Liver (tissue), 9 donors: ENCODE data around the gene SLC17A4. TPM values are rescaled to one million over a fixed set of nuclear protein-coding genes. Genes with fewer than 3 reads are reported as not detected.

Experiments
- DNase-seq: peaks from one replicate; pipeline ENCODE4 v3.0.0-alpha.2; 2017; ENCODE audit warnings: low spot score
- H3K27ac ChIP-seq, 2 donors: one replicate each; pipeline ENCODE4 v1.7.0; 2013; ENCODE audit warnings: inconsistent platforms in 2 of 2, low read length in 2 of 2, control low read depth in 1 of 2, low read depth in 1 of 2, mild to moderate bottlenecking in 1 of 2
- H3K27me3 ChIP-seq, 4 donors: one replicate each; pipeline versions ENCODE4 v1.6.1 to v1.7.0; 2013; ENCODE audit warnings: low read length in 3 of 4, inconsistent platforms in 1 of 4, mild to moderate bottlenecking in 1 of 4, moderate library complexity in 1 of 4; ENCODE audit not compliant: control insufficient read depth in 4 of 4, insufficient read depth in 4 of 4
- H3K36me3 ChIP-seq, 4 donors: one replicate each; pipeline versions ENCODE4 v1.6.1 to v1.7.0; 2013; ENCODE audit warnings: low read length in 3 of 4, mild to moderate bottlenecking in 3 of 4, low read depth in 1 of 4, moderate library complexity in 1 of 4; ENCODE audit not compliant: control insufficient read depth in 4 of 4, insufficient read depth in 3 of 4
- H3K4me1 ChIP-seq, 4 donors: one replicate each; pipeline versions ENCODE4 v1.6.1 to v1.7.0; 2013; ENCODE audit warnings: low read length in 3 of 4, mild to moderate bottlenecking in 3 of 4, moderate library complexity in 1 of 4; ENCODE audit not compliant: control insufficient read depth in 4 of 4, insufficient read depth in 4 of 4
- H3K4me3 ChIP-seq, 3 donors: one replicate each; pipeline versions ENCODE4 v1.6.1 to v1.7.0; 2013; ENCODE audit warnings: low read length in 3 of 3, control low read depth in 1 of 3, low read depth in 1 of 3, mild to moderate bottlenecking in 1 of 3
- H3K9ac ChIP-seq, 2 donors: one replicate each; pipeline ENCODE4 v1.7.0; 2013; ENCODE audit warnings: low read length in 2 of 2, mild to moderate bottlenecking in 2 of 2, moderate library complexity in 2 of 2, control low read depth in 1 of 2, low read depth in 1 of 2
- H3K9me3 ChIP-seq, 4 donors: one replicate each; pipeline versions ENCODE4 v1.6.1 to v1.7.0; 2013; ENCODE audit warnings: low read length in 3 of 4; ENCODE audit not compliant: control insufficient read depth in 4 of 4
- EGR1 ChIP-seq, 2 donors: IDR thresholded peaks; 2 replicates each; pipeline ENCODE4 v1.6.1; 2016 to 2018; ENCODE audit warnings: antibody characterized with exemption in 2 of 2, low read depth in 2 of 2
- FOXA1 ChIP-seq: IDR thresholded peaks from 2 replicates; pipeline ENCODE4 v1.6.1; 2016; ENCODE audit warnings: antibody characterized with exemption
- FOXA2 ChIP-seq: IDR thresholded peaks from 2 replicates; pipeline ENCODE4 v1.6.1; 2016; ENCODE audit warnings: antibody characterized with exemption
- GABPA ChIP-seq, 2 donors: IDR thresholded peaks in 1 of 2; conservative IDR thresholded peaks in 1 of 2; 2 replicates each; pipeline ENCODE4 v1.6.1; 2016; ENCODE audit warnings: antibody characterized with exemption in 2 of 2, mild to moderate bottlenecking in 1 of 2, moderate library complexity in 1 of 2
- HNF4A ChIP-seq, 2 donors: conservative IDR thresholded peaks; 2 replicates each; pipeline ENCODE4 v1.6.1; 2016; ENCODE audit warnings: antibody characterized with exemption in 2 of 2, mild to moderate bottlenecking in 2 of 2
- JUND ChIP-seq, 2 donors: IDR thresholded peaks; 2 replicates each; pipeline ENCODE4 v1.6.1; 2016; ENCODE audit warnings: antibody characterized with exemption in 2 of 2
- NR2F2 ChIP-seq: IDR thresholded peaks from 2 replicates; pipeline ENCODE4 v1.6.1; 2016; ENCODE audit warnings: antibody characterized with exemption
- RAD21 ChIP-seq, 2 donors: IDR thresholded peaks; 2 replicates each; pipeline ENCODE4 v1.6.1; 2016; ENCODE audit warnings: antibody characterized with exemption in 2 of 2, mild to moderate bottlenecking in 2 of 2
- RXRA ChIP-seq, 2 donors: IDR thresholded peaks; 2 replicates each; pipeline ENCODE4 v1.6.1; 2017 to 2018; ENCODE audit warnings: antibody characterized with exemption in 2 of 2, mild to moderate bottlenecking in 1 of 2
- SP1 ChIP-seq: IDR thresholded peaks from 2 replicates; pipeline ENCODE4 v1.6.1; 2018; ENCODE audit warnings: antibody characterized with exemption, mild to moderate bottlenecking
- TAF1 ChIP-seq: conservative IDR thresholded peaks from 2 replicates; pipeline ENCODE4 v1.6.1; 2016; ENCODE audit warnings: antibody characterized with exemption, mild to moderate bottlenecking
- YY1 ChIP-seq: IDR thresholded peaks from 2 replicates; pipeline ENCODE4 v1.6.1; 2016; ENCODE audit warnings: antibody characterized with exemption, mild to moderate bottlenecking
- WGBS: extraction: QIAGEN DNeasy Blood & Tissue Kit; methylation state at CpG from one replicate; pipeline ENCODE4 v1.1.7; 2013; 5-methylcytosine and 5-hydroxymethylcytosine counted together
- polyA plus RNA-seq, 2 donors: library from polyadenylated mRNA; stranded (reverse) in 1 of 2; unstranded in 1 of 2; fragments of 200-250 nt in 1 of 2; fragments of >200 nt in 1 of 2; fragmentation: Nextera tagmentation in 1 of 2; extraction: Ambion mirVana in 1 of 2; gene quantifications; one replicate each; pipeline versions ENCODE4 v1.2.1 to v1.2.3, GENCODE V29; 2013 to 2015
- total RNA-seq, 2 donors: library from RNA; depleted of rRNA; stranded (reverse); fragments of >200 nt; gene quantifications; one replicate each; pipeline ENCODE4 v1.2.3, GENCODE V29; 2014
- TF ChIP-seq, protein P1 (sequence below): fragments of 150-350 bp; IDR thresholded peaks from 2 replicates; pipeline ENCODE4 v1.5.1; 2017; ENCODE audit warnings: improper control_type of control experiment, low read depth, low read length; ENCODE audit not compliant: missing input control
- TF ChIP-seq, protein P2 (sequence below): IDR thresholded peaks from 2 replicates; pipeline ENCODE4 v1.6.1; 2016; ENCODE audit warnings: antibody characterized with exemption, mild to moderate bottlenecking
- donor health status: healthy.
- donor health status: healthy.
- donor health status: healthy.
- donor health status: healthy.
- donor health status: healthy.

The SLC17A4 gene, protein sequence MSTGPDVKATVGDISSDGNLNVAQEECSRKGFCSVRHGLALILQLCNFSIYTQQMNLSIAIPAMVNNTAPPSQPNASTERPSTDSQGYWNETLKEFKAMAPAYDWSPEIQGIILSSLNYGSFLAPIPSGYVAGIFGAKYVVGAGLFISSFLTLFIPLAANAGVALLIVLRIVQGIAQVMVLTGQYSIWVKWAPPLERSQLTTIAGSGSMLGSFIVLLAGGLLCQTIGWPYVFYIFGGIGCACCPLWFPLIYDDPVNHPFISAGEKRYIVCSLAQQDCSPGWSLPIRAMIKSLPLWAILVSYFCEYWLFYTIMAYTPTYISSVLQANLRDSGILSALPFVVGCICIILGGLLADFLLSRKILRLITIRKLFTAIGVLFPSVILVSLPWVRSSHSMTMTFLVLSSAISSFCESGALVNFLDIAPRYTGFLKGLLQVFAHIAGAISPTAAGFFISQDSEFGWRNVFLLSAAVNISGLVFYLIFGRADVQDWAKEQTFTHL
- total RNA-seq (10 to 100 TPM in 1 of 2 donors, 1 to 10 TPM in 1; 4.6 to 27.3 TPM), polyA plus RNA-seq (10 to 100 TPM in 1 of 2 donors, 1 to 10 TPM in 1; 4.4 to 12.1 TPM)

DNA sequence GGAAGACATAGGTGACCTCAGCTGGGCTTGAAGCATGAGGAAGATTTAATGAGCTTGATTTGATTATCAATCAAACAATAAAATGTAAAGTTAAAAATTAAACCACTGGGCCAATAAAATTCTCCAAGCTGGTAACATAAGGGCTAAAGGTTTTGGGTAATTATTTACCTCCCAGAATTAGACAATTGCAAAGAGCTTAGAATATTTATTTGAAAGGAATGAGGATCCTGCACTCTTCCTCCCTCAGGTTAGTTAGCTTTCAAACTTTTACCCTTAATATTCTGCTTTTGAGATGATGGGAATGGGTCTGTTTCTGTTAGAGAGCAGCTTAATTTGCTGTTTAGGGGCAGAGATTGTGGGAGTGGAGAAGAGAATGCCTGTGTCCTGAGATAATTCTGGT is at the start of gene SLC17A4:
Gene SLC17A4, plus strand, starts transcription at position 208 of the 400 bp plus-strand sequence. CDS start 7,221 bp downstream, outside the sequence.
- Histone ChIP-seq H3K9ac (peak within 1 kb of the TSS in 1 of 2 donors; percentile 68), H3K4me1 (peaks cover 6 to 40% (median 28%) of the 10 kb centered on the region in 4 donors), H3K9me3 (no peaks in the 10 kb centered on the region), H3K27ac (peak within 1 kb of the TSS; percentile 74 to 83), H3K36me3 (no peaks in the 10 kb centered on the region), H3K27me3 (no peaks in the 10 kb centered on the region), H3K4me3 (peak within 1 kb of the TSS; percentile 54 to 69 (median 68))
- TF ChIP-seq TAF1 (peak; percentile 72), RXRA (IDR thresholded peaks at IDR 0.05) (peak in 1 of 2 donors; percentile 15), SP1 (no peak), EGR1 (IDR thresholded peaks at IDR 0.05; ENCODE audit: low read depth in 2 of 2) (no peak), HNF4A (conservative IDR thresholded peaks at IDR 0.05) (peak; percentile 30 to 34), FOXA1 (no peak), FOXA2 (no peak), GABPA (IDR thresholded peaks at IDR 0.05 in 1 of 2, conservative IDR thresholded peaks at IDR 0.05 in 1 of 2) (no peak), RAD21 (IDR thresholded peaks at IDR 0.05) (no peak), JUND (IDR thresholded peaks at IDR 0.05) (peak in 1 of 2 donors; percentile 22), NR2F2 (no peak)
- TF ChIP-seq, protein P1, sequence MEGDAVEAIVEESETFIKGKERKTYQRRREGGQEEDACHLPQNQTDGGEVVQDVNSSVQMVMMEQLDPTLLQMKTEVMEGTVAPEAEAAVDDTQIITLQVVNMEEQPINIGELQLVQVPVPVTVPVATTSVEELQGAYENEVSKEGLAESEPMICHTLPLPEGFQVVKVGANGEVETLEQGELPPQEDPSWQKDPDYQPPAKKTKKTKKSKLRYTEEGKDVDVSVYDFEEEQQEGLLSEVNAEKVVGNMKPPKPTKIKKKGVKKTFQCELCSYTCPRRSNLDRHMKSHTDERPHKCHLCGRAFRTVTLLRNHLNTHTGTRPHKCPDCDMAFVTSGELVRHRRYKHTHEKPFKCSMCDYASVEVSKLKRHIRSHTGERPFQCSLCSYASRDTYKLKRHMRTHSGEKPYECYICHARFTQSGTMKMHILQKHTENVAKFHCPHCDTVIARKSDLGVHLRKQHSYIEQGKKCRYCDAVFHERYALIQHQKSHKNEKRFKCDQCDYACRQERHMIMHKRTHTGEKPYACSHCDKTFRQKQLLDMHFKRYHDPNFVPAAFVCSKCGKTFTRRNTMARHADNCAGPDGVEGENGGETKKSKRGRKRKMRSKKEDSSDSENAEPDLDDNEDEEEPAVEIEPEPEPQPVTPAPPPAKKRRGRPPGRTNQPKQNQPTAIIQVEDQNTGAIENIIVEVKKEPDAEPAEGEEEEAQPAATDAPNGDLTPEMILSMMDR: no peak
- TF ChIP-seq, protein P2, sequence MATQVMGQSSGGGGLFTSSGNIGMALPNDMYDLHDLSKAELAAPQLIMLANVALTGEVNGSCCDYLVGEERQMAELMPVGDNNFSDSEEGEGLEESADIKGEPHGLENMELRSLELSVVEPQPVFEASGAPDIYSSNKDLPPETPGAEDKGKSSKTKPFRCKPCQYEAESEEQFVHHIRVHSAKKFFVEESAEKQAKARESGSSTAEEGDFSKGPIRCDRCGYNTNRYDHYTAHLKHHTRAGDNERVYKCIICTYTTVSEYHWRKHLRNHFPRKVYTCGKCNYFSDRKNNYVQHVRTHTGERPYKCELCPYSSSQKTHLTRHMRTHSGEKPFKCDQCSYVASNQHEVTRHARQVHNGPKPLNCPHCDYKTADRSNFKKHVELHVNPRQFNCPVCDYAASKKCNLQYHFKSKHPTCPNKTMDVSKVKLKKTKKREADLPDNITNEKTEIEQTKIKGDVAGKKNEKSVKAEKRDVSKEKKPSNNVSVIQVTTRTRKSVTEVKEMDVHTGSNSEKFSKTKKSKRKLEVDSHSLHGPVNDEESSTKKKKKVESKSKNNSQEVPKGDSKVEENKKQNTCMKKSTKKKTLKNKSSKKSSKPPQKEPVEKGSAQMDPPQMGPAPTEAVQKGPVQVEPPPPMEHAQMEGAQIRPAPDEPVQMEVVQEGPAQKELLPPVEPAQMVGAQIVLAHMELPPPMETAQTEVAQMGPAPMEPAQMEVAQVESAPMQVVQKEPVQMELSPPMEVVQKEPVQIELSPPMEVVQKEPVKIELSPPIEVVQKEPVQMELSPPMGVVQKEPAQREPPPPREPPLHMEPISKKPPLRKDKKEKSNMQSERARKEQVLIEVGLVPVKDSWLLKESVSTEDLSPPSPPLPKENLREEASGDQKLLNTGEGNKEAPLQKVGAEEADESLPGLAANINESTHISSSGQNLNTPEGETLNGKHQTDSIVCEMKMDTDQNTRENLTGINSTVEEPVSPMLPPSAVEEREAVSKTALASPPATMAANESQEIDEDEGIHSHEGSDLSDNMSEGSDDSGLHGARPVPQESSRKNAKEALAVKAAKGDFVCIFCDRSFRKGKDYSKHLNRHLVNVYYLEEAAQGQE: peak; percentile 35
- DNase-seq: no peak

DNA sequence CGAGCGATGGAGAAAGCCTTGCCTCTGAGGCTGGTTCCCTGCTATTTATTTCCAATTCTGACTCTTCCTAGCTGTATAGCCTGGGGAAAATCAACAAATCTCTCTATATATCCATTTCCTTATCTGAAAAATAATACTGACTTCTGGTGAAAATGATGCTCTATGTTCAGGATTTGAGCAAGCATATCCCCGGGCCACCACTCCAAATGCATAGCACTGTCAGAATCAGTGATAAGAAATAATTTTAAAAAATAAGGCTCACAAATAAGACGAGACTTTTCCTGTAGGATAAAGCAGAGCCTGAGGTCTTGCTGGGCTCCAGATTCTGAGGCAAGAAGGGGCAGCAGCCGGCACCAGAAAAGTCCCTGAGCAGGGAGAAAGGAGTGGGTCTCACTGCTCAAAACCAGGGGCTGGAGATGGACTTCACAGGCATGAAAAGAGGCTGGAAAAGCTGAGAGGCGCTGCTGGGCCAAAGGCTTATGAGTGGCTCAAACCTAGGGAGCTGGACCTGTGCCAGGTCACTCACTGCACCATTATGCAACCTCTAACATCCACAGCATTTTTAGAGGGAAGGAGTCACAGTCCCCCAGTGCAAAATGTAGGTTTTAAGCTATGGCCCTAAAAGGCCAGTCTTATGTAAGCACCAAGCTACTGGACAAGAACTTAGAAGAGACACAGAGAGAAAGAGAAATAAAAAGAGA is 48.1 kb upstream of the SLC17A4 start:
- 93% methylated on average over 6 of the region's 6 CpGs for whole genome bisulfite sequencing
- H3K4me1 ChIP-seq: no peaks in the 10 kb centered on the region
- H3K9ac ChIP-seq: no peak overlapping the region
- DNase-seq: peak; percentile 60
- H3K27ac ChIP-seq: no peak overlapping the region
- no peak for TF ChIP-seq NR2F2
- no peak for TF ChIP-seq FOXA2
- TF ChIP-seq SP1: no peak
- TF ChIP-seq YY1: no peak
- TF ChIP-seq, protein P1: no peak
- H3K9me3 ChIP-seq: no peaks in the 10 kb centered on the region
- no peaks in the 10 kb centered on the region for H3K27me3 ChIP-seq
- H3K36me3 ChIP-seq: no peaks in the 10 kb centered on the region
- no peak overlapping the region for H3K4me3 ChIP-seq
